NCI-H345 treated with DMSO at 0.1 percent for 48 hours (cell line): ENCODE data around the gene EEF2KMT.
"Not testable (repeated sequence)": the region's sequence is repeated elsewhere in the genome, so short reads cannot be mapped to it uniquely, and the experiment has no call there.

Experiments
- DNase-seq: peaks from one replicate; lab custom pipeline; 2025; ENCODE audit not compliant: unreplicated experiment; lab: John Stamatoyannopoulos, UW

The EEF2KMT gene

GRCh38 chr16:5096437-5097060 lies 1.0 kb downstream of the EEF2KMT start:
- DNase-seq: not testable (repeated sequence)

- DNase-seq: not testable (repeated sequence)
Observed at GRCh38 chr16:5095145-5095830, 2.3 kb downstream of the EEF2KMT start.

- DNase-seq: not testable (repeated sequence)
Observed at GRCh38 chr16:5093746-5094145, 3.8 kb downstream of the EEF2KMT start.

- DNase-seq: not testable (repeated sequence)
Observed at GRCh38 chr16:5093081-5093480, 4.5 kb downstream of the EEF2KMT start.

GRCh38 chr16:5090592-5090991 lies 7.0 kb downstream of the EEF2KMT start:
- DNase-seq: not testable (repeated sequence)

GRCh38 chr16:5089911-5090555 lies 7.6 kb downstream of the EEF2KMT start:
- DNase-seq: not testable (repeated sequence)

GRCh38 chr16:5088936-5089335 lies 8.7 kb downstream of the EEF2KMT start:
- DNase-seq: not testable (repeated sequence)

GRCh38 chr16:5088086-5088790 lies 9.4 kb downstream of the EEF2KMT start:
- DNase-seq: not testable (repeated sequence)

- DNase-seq: not testable (repeated sequence)
Observed at GRCh38 chr16:5085716-5086115, 11.9 kb downstream of the EEF2KMT start.

GRCh38 chr16:5084802-5085201 lies 12.8 kb downstream of the EEF2KMT start:
- DNase-seq: peak; percentile 26

GRCh38 chr16:5084099-5084731 lies 13.4 kb downstream of the EEF2KMT start:
- not testable (repeated sequence) for DNase-seq

- DNase-seq: not testable (repeated sequence)
Observed at GRCh38 chr16:5083646-5084045, 13.9 kb downstream of the EEF2KMT start.

GRCh38 chr16:5080996-5081395 lies 16.6 kb downstream of the EEF2KMT start:
- not testable (repeated sequence) for DNase-seq

- not testable (repeated sequence) for DNase-seq
Observed at GRCh38 chr16:5080461-5080860, 17.1 kb downstream of the EEF2KMT start.

- DNase-seq: no peak
Observed at GRCh38 chr16:5078626-5079025, 19.0 kb downstream of the EEF2KMT start.

GRCh38 chr16:5077304-5077703 lies 20.3 kb downstream of the EEF2KMT start:
- DNase-seq: no peak

GRCh38 chr16:5075637-5076036 lies 22.0 kb downstream of the EEF2KMT start:
- no peak for DNase-seq

- DNase-seq: not testable (repeated sequence)
Observed at GRCh38 chr16:5073771-5074170, 23.8 kb downstream of the EEF2KMT start.

- DNase-seq: no peak
Observed at GRCh38 chr16:5073279-5073629, 24.3 kb downstream of the EEF2KMT start.

- no peak for DNase-seq
Observed at GRCh38 chr16:5072334-5073278, 25.0 kb downstream of the EEF2KMT start.
